Chondrocyte (in vitro differentiated cells): ENCODE results near the gene STXBP5L. TPM values are rescaled to one million over a fixed set of nuclear protein-coding genes. Genes with fewer than 3 reads are reported as not detected.

Experiments
- DNase-seq: peaks from one replicate; pipeline ENCODE4 v3.0.0; 2021; ENCODE audit warnings: mixed read lengths, low spot score
- H3K27ac Mint-ChIP-seq: one replicate; pipeline ENCODE4 v1.8.0; 2021; ENCODE audit warnings: mild to moderate bottlenecking, moderate library complexity, mixed read lengths; ENCODE audit not compliant: unreplicated experiment
- H3K27me3 Mint-ChIP-seq: 2 replicates; pipeline ENCODE4 v1.8.0; 2021; ENCODE audit warnings: low read depth, mixed read lengths
- H3K36me3 Mint-ChIP-seq: 2 replicates; pipeline ENCODE4 v1.8.0; 2021; ENCODE audit warnings: low read depth, mixed read lengths
- H3K4me1 Mint-ChIP-seq: 2 replicates; pipeline ENCODE4 v1.8.0; 2021; ENCODE audit warnings: low read depth, mild to moderate bottlenecking, mixed read lengths
- H3K4me3 Mint-ChIP-seq: one replicate; pipeline ENCODE4 v1.8.0; 2021; ENCODE audit warnings: mild to moderate bottlenecking, moderate library complexity, mixed read lengths; ENCODE audit not compliant: unreplicated experiment
- H3K9me3 Mint-ChIP-seq: 2 replicates; pipeline ENCODE4 v1.8.0; 2021; ENCODE audit warnings: low read depth, mixed read lengths
- total RNA-seq: library from RNA; stranded (reverse); gene quantifications from 3 replicates; pipeline ENCODE4 v1.2.1, GENCODE V29; 2021
- TF ChIP-seq, protein P1 (sequence below): fragments of 200-600 bp; sonication (generic); IDR thresholded peaks from 2 replicates; pipeline ENCODE4 v1.5.0; 2021; ENCODE audit warnings: antibody characterized with exemption, mild to moderate bottlenecking, moderate library complexity

The STXBP5L gene
- total RNA-seq, 1 donor from 2014 or later: not detected

DNA sequence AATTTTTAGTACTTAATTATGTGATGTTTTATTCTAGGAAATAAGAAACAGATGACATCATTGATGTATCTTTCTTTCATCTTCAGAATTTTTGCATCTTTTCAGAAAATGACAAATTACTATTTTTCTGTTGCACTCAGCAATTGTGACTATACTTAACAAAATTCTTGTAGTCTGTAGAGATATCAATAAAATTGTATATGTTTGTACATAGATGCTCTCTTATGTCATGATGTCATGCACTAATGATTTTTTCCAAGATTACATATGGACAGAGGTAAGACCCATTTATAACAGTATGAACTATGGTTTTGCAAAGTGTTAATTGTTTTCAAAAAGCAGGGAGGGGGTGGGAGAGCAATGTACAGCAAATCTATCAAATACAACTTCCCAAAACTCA lies 516.5 kb downstream of the STXBP5L start:
- no peak overlapping the region for H3K27ac Mint-ChIP-seq
- no peak overlapping the region for H3K4me3 Mint-ChIP-seq
- TF ChIP-seq, protein P1, sequence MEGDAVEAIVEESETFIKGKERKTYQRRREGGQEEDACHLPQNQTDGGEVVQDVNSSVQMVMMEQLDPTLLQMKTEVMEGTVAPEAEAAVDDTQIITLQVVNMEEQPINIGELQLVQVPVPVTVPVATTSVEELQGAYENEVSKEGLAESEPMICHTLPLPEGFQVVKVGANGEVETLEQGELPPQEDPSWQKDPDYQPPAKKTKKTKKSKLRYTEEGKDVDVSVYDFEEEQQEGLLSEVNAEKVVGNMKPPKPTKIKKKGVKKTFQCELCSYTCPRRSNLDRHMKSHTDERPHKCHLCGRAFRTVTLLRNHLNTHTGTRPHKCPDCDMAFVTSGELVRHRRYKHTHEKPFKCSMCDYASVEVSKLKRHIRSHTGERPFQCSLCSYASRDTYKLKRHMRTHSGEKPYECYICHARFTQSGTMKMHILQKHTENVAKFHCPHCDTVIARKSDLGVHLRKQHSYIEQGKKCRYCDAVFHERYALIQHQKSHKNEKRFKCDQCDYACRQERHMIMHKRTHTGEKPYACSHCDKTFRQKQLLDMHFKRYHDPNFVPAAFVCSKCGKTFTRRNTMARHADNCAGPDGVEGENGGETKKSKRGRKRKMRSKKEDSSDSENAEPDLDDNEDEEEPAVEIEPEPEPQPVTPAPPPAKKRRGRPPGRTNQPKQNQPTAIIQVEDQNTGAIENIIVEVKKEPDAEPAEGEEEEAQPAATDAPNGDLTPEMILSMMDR: no peak
- no peaks in the 10 kb centered on the region for H3K4me1 Mint-ChIP-seq
- no peaks in the 10 kb centered on the region for H3K9me3 Mint-ChIP-seq
- H3K36me3 Mint-ChIP-seq: peaks cover 2% of the 10 kb centered on the region
- no peaks in the 10 kb centered on the region for H3K27me3 Mint-ChIP-seq
- DNase-seq: no peak

DNA sequence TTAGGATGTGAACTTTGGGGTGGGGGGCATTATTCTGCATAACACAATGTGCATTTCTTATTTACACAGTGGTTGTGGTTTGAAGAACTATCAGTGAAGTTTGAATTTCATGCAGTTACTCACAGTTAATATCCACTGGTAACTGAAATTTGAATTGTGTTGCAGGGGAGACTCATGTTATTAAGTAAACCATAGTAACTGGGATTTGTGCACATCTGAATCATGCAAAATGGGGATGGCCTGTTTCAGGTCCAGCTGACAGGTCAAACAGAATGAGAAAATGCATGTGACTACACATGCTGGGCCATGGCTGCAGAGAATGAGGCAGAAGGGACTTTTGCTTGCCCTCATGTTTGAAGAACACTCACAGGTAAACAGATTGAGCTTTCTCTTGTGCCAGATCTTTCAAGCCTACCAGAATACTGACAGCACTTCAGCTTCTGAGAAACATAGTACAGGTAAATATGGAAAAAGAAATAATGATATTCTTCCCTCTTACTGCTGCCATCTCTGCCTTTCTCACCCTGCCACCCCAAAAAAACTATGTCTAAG lies 522.7 kb downstream of the STXBP5L start:
- no peak for DNase-seq
- Mint-ChIP-seq H3K4me3 (no peak overlapping the region), H3K9me3 (peaks cover 4% of the 10 kb centered on the region), H3K36me3 (peaks cover 2% of the 10 kb centered on the region), H3K4me1 (peaks cover 11% of the 10 kb centered on the region), H3K27ac (no peak overlapping the region), H3K27me3 (no peaks in the 10 kb centered on the region)
- TF ChIP-seq, protein P1: no peak

DNA sequence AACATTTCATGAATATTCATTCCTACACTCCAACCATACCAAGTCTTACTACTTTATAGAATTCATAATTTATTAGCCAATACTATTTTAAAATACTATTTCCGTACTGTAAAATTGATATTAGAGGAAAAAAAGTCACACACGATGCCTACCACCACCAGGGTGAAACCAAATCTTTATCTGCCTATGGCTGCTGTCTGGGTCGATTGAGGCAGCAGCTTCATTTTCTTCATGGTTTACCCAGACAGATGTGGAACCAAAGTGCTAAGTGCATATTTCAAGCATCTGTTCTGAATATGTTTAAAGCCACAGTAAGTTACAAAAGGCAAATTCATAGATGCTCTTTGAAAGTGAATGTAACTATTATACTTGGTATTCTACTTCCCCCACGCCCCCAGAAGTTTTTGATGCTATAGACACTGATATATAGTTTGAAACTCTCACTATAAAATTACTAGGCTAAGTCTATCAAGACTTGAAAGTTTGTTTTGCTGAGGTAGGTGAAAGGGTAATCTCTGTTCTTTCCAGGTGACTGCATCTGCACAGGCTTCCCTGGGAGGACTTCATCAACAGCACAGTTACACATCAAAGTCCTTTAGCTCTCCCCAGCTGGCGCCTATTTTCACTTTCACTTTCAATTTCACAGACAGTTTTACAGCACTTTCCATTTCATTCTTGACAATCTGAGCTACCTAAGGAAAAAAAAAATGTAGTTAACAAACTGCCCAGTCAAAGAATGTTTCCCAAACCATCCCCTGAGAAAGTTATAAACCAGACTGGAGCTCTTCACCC lies 523.9 kb downstream of the STXBP5L start:
- TF ChIP-seq, protein P1: no peak
- Mint-ChIP-seq H3K9me3 (peaks cover 4% of the 10 kb centered on the region), H3K4me3 (peak overlapping the region; percentile 43), H3K27ac (no peak overlapping the region), H3K27me3 (no peaks in the 10 kb centered on the region), H3K36me3 (peaks cover 1% of the 10 kb centered on the region), H3K4me1 (peaks cover 11% of the 10 kb centered on the region)
- no peak for DNase-seq

DNA sequence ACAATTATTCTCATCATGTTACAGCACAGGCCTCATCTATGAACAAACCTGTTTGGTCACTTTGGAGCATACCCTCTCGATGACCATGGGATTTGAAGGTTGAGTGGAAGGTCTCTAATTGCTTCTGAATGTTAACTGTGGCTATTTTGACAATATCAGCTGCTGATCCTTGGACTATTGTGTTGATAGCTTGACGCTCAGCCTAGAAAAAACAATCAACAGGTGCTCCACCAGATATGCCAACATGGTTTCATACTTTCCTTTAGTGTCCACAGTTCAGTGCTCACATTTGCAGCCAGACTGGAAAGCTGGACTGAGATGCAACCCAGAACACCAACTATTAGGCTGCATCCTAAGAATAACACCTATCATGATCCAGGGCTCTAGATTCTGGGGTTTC lies 528.1 kb downstream of the STXBP5L start:
- H3K4me3 Mint-ChIP-seq: no peak overlapping the region
- H3K4me1 Mint-ChIP-seq: peaks cover 11% of the 10 kb centered on the region
- TF ChIP-seq, protein P1: no peak
- H3K9me3 Mint-ChIP-seq: no peaks in the 10 kb centered on the region
- DNase-seq: no peak
- no peaks in the 10 kb centered on the region for H3K27me3 Mint-ChIP-seq
- H3K36me3 Mint-ChIP-seq: no peaks in the 10 kb centered on the region
- no peak overlapping the region for H3K27ac Mint-ChIP-seq

DNA sequence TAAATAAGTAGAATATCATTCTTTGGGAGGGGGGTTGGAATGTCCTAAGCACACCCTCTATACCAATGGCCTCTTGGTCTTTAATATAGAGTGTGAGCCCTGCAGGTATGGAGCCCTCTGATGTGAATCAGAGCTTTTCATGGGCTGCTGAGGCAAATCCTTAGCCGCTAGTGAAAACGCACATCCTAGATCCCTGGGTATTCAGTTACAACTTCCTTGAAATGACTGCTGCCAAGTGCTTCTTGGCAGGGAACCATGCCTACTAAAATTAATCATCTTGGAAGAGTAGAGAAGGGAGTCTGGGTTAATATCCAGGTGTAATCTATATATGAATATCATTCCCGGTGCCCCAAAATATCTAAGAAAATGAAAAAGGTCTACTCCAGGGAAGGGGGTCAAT lies 528.6 kb downstream of the STXBP5L start:
- TF ChIP-seq, protein P1: no peak
- H3K27me3 Mint-ChIP-seq: no peaks in the 10 kb centered on the region
- DNase-seq: no peak
- H3K27ac Mint-ChIP-seq: no peak overlapping the region
- no peaks in the 10 kb centered on the region for H3K36me3 Mint-ChIP-seq
- H3K4me1 Mint-ChIP-seq: peaks cover 11% of the 10 kb centered on the region
- no peaks in the 10 kb centered on the region for H3K9me3 Mint-ChIP-seq
- H3K4me3 Mint-ChIP-seq: no peak overlapping the region
